Mammary epithelial cell (primary cell): ENCODE measurements around the gene NBPF6.
"Not testable (repeated sequence)": the region's sequence is repeated elsewhere in the genome, so short reads cannot be mapped to it uniquely, and the experiment has no call there.

ENCODE experiments used
- EZH2 ChIP-seq: IDR thresholded peaks from 2 replicates; pipeline ENCODE4 v1.6.1; 2012; ENCODE audit warnings: low read length, inconsistent platforms, borderline replicate concordance
- TF ChIP-seq, protein P1 (sequence below), 2 donors: IDR thresholded peaks in 1 of 2; conservative IDR thresholded peaks in 1 of 2; 2 replicates each; pipeline ENCODE4 v1.5.1; 2011 to 2012; ENCODE audit warnings: inconsistent platforms in 2 of 2, low read length in 2 of 2, mild to moderate bottlenecking in 2 of 2, control low read depth in 1 of 2, low read depth in 1 of 2; ENCODE audit not compliant: insufficient read depth in 1 of 2; ENCODE audit errors: extremely low read depth in 1 of 2

DNA sequence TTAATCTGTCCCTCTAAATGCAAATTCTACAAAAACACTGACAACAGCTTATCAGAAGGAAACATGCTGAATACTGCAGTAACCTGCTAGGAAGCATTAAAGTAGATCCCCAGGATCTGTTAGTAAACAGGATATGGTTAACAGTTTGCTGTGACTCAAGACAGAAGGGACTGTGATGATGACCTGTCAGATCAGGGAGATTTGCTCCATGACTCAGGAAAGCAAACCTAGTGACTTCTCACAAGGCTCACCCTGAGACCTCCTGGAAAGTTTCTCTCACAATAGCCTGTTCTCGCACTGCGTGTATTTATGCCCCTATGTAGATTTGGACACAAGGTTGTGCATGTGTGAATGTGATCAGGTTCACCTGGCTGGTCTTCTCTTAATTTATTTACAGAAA lies 8.5 kb downstream of the NBPF6 start:
- TF ChIP-seq, protein P1, sequence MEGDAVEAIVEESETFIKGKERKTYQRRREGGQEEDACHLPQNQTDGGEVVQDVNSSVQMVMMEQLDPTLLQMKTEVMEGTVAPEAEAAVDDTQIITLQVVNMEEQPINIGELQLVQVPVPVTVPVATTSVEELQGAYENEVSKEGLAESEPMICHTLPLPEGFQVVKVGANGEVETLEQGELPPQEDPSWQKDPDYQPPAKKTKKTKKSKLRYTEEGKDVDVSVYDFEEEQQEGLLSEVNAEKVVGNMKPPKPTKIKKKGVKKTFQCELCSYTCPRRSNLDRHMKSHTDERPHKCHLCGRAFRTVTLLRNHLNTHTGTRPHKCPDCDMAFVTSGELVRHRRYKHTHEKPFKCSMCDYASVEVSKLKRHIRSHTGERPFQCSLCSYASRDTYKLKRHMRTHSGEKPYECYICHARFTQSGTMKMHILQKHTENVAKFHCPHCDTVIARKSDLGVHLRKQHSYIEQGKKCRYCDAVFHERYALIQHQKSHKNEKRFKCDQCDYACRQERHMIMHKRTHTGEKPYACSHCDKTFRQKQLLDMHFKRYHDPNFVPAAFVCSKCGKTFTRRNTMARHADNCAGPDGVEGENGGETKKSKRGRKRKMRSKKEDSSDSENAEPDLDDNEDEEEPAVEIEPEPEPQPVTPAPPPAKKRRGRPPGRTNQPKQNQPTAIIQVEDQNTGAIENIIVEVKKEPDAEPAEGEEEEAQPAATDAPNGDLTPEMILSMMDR (conservative IDR thresholded peaks at IDR 0.05 in 1 of 2, IDR thresholded peaks at IDR 0.05 in 1 of 2; ENCODE audit: extremely low read depth in 1 of 2, insufficient read depth in 1 of 2, low read depth in 1 of 2, low read length in 2 of 2), result not testable (repeated sequence)
- TF ChIP-seq EZH2, result not testable (repeated sequence)
